Hepatocyte (in vitro differentiated cells): ENCODE data around the gene TCTN1.
"Not testable (repeated sequence)": the region's sequence is repeated elsewhere in the genome, so short reads cannot be mapped to it uniquely, and the experiment has no call there.

ENCODE experiments used
- EZH2 ChIP-seq: fragments of 200-600 bp; sonication (generic); IDR thresholded peaks from 2 replicates; pipeline ENCODE4 v1.6.1; 2016; ENCODE audit warnings: antibody characterized with exemption, mild to moderate bottlenecking, borderline replicate concordance
- EZH2phosphoT487 ChIP-seq: fragments of 200-600 bp; sonication (generic); IDR thresholded peaks from one replicate; pipeline ENCODE4 v1.6.1; 2018; ENCODE audit warnings: antibody characterized with exemption, mild to moderate bottlenecking, low read depth, moderate library complexity; ENCODE audit not compliant: unreplicated experiment, severe bottlenecking
- TF ChIP-seq, protein P1 (sequence below): fragments of 200-600 bp; sonication (generic); IDR thresholded peaks from 2 replicates; pipeline ENCODE4 v1.5.1; 2016; ENCODE audit warnings: antibody characterized with exemption, mild to moderate bottlenecking; ENCODE audit not compliant: poor library complexity

DNA sequence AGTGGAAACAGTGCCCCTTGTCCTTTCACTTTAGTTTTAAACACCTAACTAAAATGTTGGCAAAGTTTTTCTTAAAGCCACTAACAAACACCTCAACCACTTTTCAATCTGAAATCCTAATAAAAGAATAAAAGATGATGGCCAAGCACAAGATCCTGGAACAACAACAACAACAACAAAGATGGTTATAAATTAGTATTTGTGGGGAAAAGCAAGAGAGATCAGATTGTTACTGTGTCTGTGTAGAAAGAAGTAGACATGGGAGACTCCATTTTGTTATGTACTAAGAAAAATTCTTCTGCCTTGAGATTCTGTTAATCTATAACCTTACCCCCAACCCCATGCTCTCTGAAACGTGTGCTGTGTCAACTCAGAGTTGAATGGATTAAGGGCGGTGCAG lies 44.1 kb upstream of the TCTN1 start:
- not testable (repeated sequence) for TF ChIP-seq EZH2, EZH2phosphoT487
- TF ChIP-seq, protein P1, sequence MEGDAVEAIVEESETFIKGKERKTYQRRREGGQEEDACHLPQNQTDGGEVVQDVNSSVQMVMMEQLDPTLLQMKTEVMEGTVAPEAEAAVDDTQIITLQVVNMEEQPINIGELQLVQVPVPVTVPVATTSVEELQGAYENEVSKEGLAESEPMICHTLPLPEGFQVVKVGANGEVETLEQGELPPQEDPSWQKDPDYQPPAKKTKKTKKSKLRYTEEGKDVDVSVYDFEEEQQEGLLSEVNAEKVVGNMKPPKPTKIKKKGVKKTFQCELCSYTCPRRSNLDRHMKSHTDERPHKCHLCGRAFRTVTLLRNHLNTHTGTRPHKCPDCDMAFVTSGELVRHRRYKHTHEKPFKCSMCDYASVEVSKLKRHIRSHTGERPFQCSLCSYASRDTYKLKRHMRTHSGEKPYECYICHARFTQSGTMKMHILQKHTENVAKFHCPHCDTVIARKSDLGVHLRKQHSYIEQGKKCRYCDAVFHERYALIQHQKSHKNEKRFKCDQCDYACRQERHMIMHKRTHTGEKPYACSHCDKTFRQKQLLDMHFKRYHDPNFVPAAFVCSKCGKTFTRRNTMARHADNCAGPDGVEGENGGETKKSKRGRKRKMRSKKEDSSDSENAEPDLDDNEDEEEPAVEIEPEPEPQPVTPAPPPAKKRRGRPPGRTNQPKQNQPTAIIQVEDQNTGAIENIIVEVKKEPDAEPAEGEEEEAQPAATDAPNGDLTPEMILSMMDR, result not testable (repeated sequence)
